OCI-LY1 (cell line): ENCODE measurements around the gene OR1K1.

Experiments
- H2AFZ ChIP-seq: fragments of 200-600 bp; sonication (generic), shearing (Covaris generic); 2 replicates; pipeline ENCODE4 v1.6.0; 2014; ENCODE audit warnings: antibody characterized with exemption, mild to moderate bottlenecking, low read length
- H3F3A ChIP-seq: fragments of 200-600 bp; sonication (generic), shearing (Covaris generic); 2 replicates; pipeline ENCODE4 v1.6.0; 2014; ENCODE audit warnings: mild to moderate bottlenecking, antibody characterized with exemption, low read length, moderate library complexity; ENCODE audit not compliant: insufficient read depth
- H3K27ac ChIP-seq: fragments of 200-600 bp; sonication (generic); 2 replicates; pipeline ENCODE4 v1.5.1; 2014; ENCODE audit warnings: low read length, mixed run types, mild to moderate bottlenecking, low read depth; ENCODE audit not compliant: poor library complexity, severe bottlenecking
- H3K27me3 ChIP-seq: fragments of 200-600 bp; sonication (generic); 2 replicates; pipeline ENCODE4 v1.6.0; 2014; ENCODE audit warnings: antibody characterized with exemption, mild to moderate bottlenecking, low read length, moderate library complexity; ENCODE audit not compliant: insufficient read depth
- H3K36me3 ChIP-seq: fragments of 200-600 bp; sonication (generic); 2 replicates; pipeline ENCODE4 v1.6.1; 2014; ENCODE audit warnings: mild to moderate bottlenecking, antibody characterized with exemption, low read length, moderate library complexity, mixed read lengths; ENCODE audit not compliant: insufficient read depth
- H3K4me1 ChIP-seq: fragments of 200-600 bp; sonication (generic); 2 replicates; pipeline ENCODE4 v1.5.1; 2014; ENCODE audit warnings: mild to moderate bottlenecking, low read length, moderate library complexity; ENCODE audit not compliant: insufficient read depth, severe bottlenecking
- H3K4me2 ChIP-seq: fragments of 200-600 bp; sonication (generic), shearing (Covaris generic); 2 replicates; pipeline ENCODE4 v1.6.1; 2014; ENCODE audit warnings: low read length
- H3K4me3 ChIP-seq: fragments of 200-600 bp; sonication (generic); 2 replicates; pipeline ENCODE4 v1.5.1; 2014; ENCODE audit warnings: low read length, low read depth, mild to moderate bottlenecking, mixed read lengths; ENCODE audit not compliant: poor library complexity, severe bottlenecking
- H3K79me2 ChIP-seq: fragments of 200-600 bp; shearing (Covaris generic); 2 replicates; pipeline ENCODE4 v1.6.1; 2016; ENCODE audit warnings: mixed run types, low read length, mixed read lengths; ENCODE audit not compliant: insufficient read depth
- H3K9ac ChIP-seq: fragments of 200-600 bp; sonication (generic), shearing (Covaris generic); 2 replicates; pipeline ENCODE4 v1.6.1; 2014; ENCODE audit warnings: mild to moderate bottlenecking, low read length, mixed read lengths
- H3K9me2 ChIP-seq: fragments of 200-600 bp; sonication (generic), shearing (Covaris generic); 2 replicates; pipeline ENCODE4 v1.6.1; 2014; ENCODE audit warnings: low read depth, mild to moderate bottlenecking, low read length, mixed read lengths
- H3K9me3 ChIP-seq: fragments of 200-600 bp; shearing (Covaris generic); 2 replicates; pipeline ENCODE4 v1.6.1; 2014; ENCODE audit warnings: low read length, mixed read lengths
- H4K20me1 ChIP-seq: fragments of 200-600 bp; sonication (generic), shearing (Covaris generic); 2 replicates; pipeline ENCODE4 v1.6.0; 2016; ENCODE audit warnings: mild to moderate bottlenecking, low read length; ENCODE audit not compliant: insufficient read depth
- CTCF ChIP-seq: fragments of 200-600 bp; sonication (generic), shearing (Covaris generic); IDR thresholded peaks from 2 replicates; pipeline ENCODE4 v1.5.1; 2017; ENCODE audit warnings: mild to moderate bottlenecking, antibody characterized with exemption, low read length, moderate library complexity, mixed read lengths
- EZH2 ChIP-seq: fragments of 200-600 bp; sonication (generic), shearing (Covaris generic); IDR thresholded peaks from 2 replicates; pipeline ENCODE4 v1.8.0; 2017; ENCODE audit warnings: borderline replicate concordance, mixed run types, mild to moderate bottlenecking, antibody characterized with exemption, low read length, moderate library complexity, mixed read lengths

Gene OR1K1

DNA sequence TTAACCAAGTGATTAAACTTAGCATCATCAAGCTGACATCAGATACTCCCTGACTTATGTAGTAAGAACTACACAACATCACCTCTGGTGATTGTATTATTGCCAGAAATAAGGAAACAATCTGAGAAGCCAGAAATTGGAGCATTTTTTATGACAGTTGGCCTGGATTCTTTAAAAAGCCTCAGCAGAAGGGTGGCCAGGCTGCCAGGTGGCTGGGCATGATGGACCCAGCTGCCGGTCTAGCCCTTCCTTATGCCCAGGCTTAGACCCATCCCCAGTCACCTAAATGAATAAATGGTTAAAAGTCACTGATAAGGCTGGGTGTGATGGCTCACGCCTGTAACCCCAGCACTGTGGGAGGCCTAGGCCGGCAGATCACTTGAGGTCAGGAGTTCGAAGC, 12.8 kb downstream of the OR1K1 start:
- TF ChIP-seq CTCF: no peak
- no peak for TF ChIP-seq EZH2
- Histone ChIP-seq H4K20me1 (no peaks in the 10 kb centered on the region), H3K4me3 (no peak overlapping the region), H3K27me3 (no peaks in the 10 kb centered on the region), H3K9ac (no peak overlapping the region), H3K4me1 (no peaks in the 10 kb centered on the region), H3K27ac (no peak overlapping the region), H2AFZ (no peak overlapping the region), H3F3A (no peaks in the 10 kb centered on the region), H3K9me2 (no peaks in the 10 kb centered on the region), H3K36me3 (peaks cover 14% of the 10 kb centered on the region; the same call in 1 of the 2 replicates), H3K9me3 (no peaks in the 10 kb centered on the region), H3K4me2 (no peak overlapping the region), H3K79me2 (no peaks in the 10 kb centered on the region)

- Histone ChIP-seq H2AFZ (no peak overlapping the region), H3K9ac (no peak overlapping the region), H3K79me2 (no peaks in the 10 kb centered on the region), H3K9me2 (no peaks in the 10 kb centered on the region), H3K36me3 (peaks cover 29% of the 10 kb centered on the region), H3K9me3 (no peaks in the 10 kb centered on the region), H3F3A (no peaks in the 10 kb centered on the region), H3K4me1 (no peaks in the 10 kb centered on the region), H3K27ac (no peak overlapping the region), H3K27me3 (no peaks in the 10 kb centered on the region), H4K20me1 (no peaks in the 10 kb centered on the region), H3K4me3 (no peak overlapping the region), H3K4me2 (no peak overlapping the region)
- no peak for TF ChIP-seq CTCF
- no peak for TF ChIP-seq EZH2
Observed at GRCh38 chr9:122814545-122814944, 14.6 kb downstream of the OR1K1 start.

- Histone ChIP-seq H3K4me3 (no peak overlapping the region), H3K4me1 (no peaks in the 10 kb centered on the region), H3K9me2 (no peaks in the 10 kb centered on the region), H3K27me3 (no peaks in the 10 kb centered on the region), H3K9ac (no peak overlapping the region), H3K9me3 (no peaks in the 10 kb centered on the region), H3K27ac (no peak overlapping the region), H3F3A (no peaks in the 10 kb centered on the region), H3K36me3 (peaks cover 39% of the 10 kb centered on the region), H3K4me2 (no peak overlapping the region), H4K20me1 (no peaks in the 10 kb centered on the region), H3K79me2 (no peaks in the 10 kb centered on the region), H2AFZ (no peak overlapping the region)
- TF ChIP-seq EZH2 (no peak), CTCF (no peak)
Observed at GRCh38 chr9:122815544-122815943, 15.6 kb downstream of the OR1K1 start.
